ENCODE data around the gene DNAJB13.

DNA sequence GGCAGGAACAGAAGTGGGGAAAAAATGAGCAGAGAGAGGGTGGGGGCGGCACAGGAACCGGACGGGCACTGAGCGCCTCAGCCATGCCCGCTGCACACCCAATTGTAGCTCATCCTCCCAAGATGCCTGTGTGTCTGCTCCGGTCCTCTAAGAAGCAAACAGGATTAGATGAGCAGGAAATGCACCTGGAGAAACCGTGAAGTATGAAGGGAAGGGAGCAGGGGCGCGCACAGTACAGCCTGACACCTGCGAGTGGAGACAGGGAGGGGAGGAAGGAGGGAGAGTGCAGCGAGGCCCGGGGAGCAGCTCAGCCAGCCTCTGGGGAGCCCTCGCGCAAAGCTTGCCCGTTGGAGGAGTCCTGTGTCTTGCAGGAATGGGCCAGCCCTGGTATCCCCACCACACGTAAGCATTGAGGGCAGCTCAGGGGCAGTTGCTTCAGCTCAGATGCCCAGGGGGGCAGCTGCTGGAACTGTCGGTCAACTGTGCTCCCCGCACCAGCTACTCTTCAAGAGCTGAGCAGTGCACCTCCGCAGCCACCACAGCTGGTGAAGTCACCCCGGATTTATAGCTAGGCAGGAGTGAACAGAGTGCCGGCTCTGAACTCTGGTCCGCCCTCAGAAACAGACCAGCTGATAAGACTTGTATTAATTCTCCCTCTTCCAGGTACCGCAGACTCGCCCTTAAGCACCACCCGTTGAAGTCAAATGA, 7.0 kb downstream of the DNAJB13 start:
- TF ChIP-seq, protein P1, sequence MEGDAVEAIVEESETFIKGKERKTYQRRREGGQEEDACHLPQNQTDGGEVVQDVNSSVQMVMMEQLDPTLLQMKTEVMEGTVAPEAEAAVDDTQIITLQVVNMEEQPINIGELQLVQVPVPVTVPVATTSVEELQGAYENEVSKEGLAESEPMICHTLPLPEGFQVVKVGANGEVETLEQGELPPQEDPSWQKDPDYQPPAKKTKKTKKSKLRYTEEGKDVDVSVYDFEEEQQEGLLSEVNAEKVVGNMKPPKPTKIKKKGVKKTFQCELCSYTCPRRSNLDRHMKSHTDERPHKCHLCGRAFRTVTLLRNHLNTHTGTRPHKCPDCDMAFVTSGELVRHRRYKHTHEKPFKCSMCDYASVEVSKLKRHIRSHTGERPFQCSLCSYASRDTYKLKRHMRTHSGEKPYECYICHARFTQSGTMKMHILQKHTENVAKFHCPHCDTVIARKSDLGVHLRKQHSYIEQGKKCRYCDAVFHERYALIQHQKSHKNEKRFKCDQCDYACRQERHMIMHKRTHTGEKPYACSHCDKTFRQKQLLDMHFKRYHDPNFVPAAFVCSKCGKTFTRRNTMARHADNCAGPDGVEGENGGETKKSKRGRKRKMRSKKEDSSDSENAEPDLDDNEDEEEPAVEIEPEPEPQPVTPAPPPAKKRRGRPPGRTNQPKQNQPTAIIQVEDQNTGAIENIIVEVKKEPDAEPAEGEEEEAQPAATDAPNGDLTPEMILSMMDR (IDR thresholded peaks at IDR 0.05): no peak
- TF ChIP-seq EZH2 (IDR thresholded peaks at IDR 0.05): no peak
- TF ChIP-seq EZH2phosphoT487 (IDR thresholded peaks at IDR 0.05): no peak

All from neural progenitor cell (in vitro differentiated cells).